GM18951 (cell line): Measurements from ENCODE around the gene SAMD10.

ENCODE experiments used
- POLR2A ChIP-seq: IDR thresholded peaks from 4 replicates; pipeline ENCODE4 v1.6.1; 2011; ENCODE audit warnings: mild to moderate bottlenecking; ENCODE audit not compliant: insufficient read length, insufficient read depth; ENCODE audit errors: extremely low read depth
- in situ Hi-C: fragments of 300-500 bp; cut with MboI; formaldehyde crosslinking; loops from one replicate; pipeline ENCODE4 v1.12.0; 2022; ENCODE audit warnings: low sequenced_read_pairs, mixed read lengths, inconsistent platforms; ENCODE audit not compliant: unreplicated experiment

Gene SAMD10

DNA sequence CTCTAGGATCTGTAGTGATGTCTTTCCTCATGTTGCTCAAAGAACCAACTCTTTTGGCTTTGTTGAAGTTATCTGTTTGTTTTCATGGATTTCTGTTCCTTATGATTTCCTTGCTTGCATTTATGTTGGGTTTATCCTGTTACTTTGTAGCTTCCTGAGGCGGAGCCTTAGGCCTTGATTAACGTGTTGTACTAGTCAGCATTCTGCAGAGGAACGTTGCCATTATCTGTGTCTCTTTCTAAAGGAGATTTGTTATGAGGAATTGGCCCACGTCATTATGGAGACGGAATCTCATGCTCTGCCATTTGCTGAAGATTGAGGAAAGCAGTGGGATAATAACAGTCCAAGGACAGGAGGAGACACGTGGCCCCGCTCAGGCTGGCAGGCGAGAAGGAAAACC lies 53.1 kb downstream of the SAMD10 start:
- TF ChIP-seq POLR2A: no peak
- in situ Hi-C loops: no loop called here

DNA sequence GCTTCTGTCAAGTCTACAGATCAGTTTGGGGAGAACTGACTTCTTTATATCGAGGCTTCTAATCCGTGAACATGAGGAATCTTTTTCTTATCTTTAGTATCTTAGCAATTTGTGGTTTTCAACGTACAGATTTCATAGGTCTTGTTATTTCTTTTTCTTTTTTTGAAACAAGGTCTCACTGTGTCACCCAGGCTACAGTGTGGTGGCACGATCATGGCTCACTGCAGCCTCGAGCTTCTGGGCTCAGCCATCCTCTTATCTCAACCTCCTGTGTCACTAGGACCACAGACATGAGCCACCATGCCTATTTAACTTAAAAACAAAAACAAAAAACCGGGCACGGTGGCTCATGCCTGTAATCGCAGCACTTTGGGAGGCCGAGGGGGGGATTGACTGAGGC lies 55.2 kb downstream of the SAMD10 start:
- in situ Hi-C loops: no loop called here

More for the DNA sequence above, 55.2 kb downstream of the SAMD10 start:
- TF ChIP-seq POLR2A: no peak
